Sigmoid colon (tissue), 3 donors: ENCODE measurements around the gene SPRR5.

Source experiments
- POLR2A ChIP-seq, 2 donors: fragments of 450-650 bp; IDR thresholded peaks; one replicate each; pipeline ENCODE4 v1.6.1; 2016; ENCODE audit warnings: antibody characterized with exemption in 2 of 2, mild to moderate bottlenecking in 2 of 2, moderate library complexity in 2 of 2
- TF ChIP-seq, protein P1 (sequence below), 4 experiments: fragments of 450-650 bp in 3 of 4; fragments of 200-600 bp in 1 of 4; IDR thresholded peaks; one replicate each; pipeline ENCODE4 v1.5.1; 2016 to 2019; ENCODE audit warnings: antibody characterized with exemption in 4 of 4, mild to moderate bottlenecking in 3 of 4, moderate library complexity in 2 of 4

DNA sequence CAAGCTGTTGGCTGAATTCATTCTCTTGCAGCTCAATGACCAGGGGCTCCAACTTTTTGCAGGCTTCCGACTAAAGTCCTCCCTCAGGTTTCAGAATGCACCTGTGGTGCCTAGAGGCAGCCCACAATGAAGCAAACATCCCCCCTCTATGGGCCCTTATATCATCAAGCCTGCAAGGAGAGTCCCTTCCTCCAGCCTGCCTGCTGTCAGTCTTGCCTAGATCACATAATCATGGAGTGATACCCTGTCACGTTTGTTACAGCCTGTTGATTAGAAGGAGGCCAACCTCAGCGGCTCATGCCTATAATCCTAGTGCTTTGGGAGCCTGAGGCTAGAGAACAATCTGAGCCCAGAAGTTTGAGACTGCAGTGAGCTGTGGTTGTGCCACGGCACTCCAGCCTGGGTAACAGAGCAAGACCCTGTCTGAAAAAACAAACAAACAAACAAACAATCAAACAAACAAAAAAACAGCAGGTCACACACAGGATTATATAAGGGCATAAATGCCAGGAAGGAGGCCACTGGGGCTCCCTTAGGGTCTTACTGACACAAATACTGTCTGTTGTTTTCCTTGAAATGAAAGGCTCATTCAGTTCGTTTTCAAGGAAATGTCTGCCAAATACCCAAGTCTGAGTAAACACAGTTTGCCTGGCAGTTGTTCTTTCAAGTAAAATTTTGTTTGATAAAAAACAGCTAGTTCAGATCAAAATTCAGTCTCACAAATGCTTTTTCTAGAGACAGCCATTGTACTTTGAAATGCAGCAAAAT, 49.8 kb downstream of the SPRR5 start:
- TF ChIP-seq, protein P1, sequence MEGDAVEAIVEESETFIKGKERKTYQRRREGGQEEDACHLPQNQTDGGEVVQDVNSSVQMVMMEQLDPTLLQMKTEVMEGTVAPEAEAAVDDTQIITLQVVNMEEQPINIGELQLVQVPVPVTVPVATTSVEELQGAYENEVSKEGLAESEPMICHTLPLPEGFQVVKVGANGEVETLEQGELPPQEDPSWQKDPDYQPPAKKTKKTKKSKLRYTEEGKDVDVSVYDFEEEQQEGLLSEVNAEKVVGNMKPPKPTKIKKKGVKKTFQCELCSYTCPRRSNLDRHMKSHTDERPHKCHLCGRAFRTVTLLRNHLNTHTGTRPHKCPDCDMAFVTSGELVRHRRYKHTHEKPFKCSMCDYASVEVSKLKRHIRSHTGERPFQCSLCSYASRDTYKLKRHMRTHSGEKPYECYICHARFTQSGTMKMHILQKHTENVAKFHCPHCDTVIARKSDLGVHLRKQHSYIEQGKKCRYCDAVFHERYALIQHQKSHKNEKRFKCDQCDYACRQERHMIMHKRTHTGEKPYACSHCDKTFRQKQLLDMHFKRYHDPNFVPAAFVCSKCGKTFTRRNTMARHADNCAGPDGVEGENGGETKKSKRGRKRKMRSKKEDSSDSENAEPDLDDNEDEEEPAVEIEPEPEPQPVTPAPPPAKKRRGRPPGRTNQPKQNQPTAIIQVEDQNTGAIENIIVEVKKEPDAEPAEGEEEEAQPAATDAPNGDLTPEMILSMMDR (IDR thresholded peaks at IDR 0.05), result no peak
- no peak for TF ChIP-seq POLR2A (IDR thresholded peaks at IDR 0.05)
